GM21515 (cell line): ENCODE results near the gene TRPM3.

ENCODE experiments used
- ATAC-seq: cut with Tn5 transposase; IDR thresholded peaks from one replicate; pipeline ENCODE4 v1.9.1; 2021; ENCODE audit not compliant: unreplicated experiment

TRPM3 gene

GRCh38 chr9:71098801-71099200 lies 22.6 kb downstream of the TRPM3 start:
- ATAC-seq, result no peak

- ATAC-seq, result no peak
Measured at GRCh38 chr9:71097671-71098070, 23.8 kb downstream of the TRPM3 start.

GRCh38 chr9:71096421-71097108 lies 24.9 kb downstream of the TRPM3 start:
- no peak for ATAC-seq

- ATAC-seq, result no peak
Measured at GRCh38 chr9:71094708-71095251, 26.6 kb downstream of the TRPM3 start.

- ATAC-seq, result no peak
Measured at GRCh38 chr9:71090896-71091295, 30.5 kb downstream of the TRPM3 start.

GRCh38 chr9:71079451-71079850 lies 42.0 kb downstream of the TRPM3 start:
- no peak for ATAC-seq

- no peak for ATAC-seq
Measured at GRCh38 chr9:71076096-71076495, 45.3 kb downstream of the TRPM3 start.

GRCh38 chr9:71073494-71073893 lies 47.9 kb downstream of the TRPM3 start:
- ATAC-seq, result no peak

GRCh38 chr9:71072587-71072986 lies 48.8 kb downstream of the TRPM3 start:
- ATAC-seq, result no peak

GRCh38 chr9:71071633-71072032 lies 49.8 kb downstream of the TRPM3 start:
- no peak for ATAC-seq

GRCh38 chr9:71058660-71059059 lies 62.8 kb downstream of the TRPM3 start:
- ATAC-seq, result no peak

- ATAC-seq, result no peak
Measured at GRCh38 chr9:71052287-71052686, 69.1 kb downstream of the TRPM3 start.

- ATAC-seq, result no peak
Measured at GRCh38 chr9:71048280-71048679, 73.1 kb downstream of the TRPM3 start.

GRCh38 chr9:71042448-71042990 lies 78.9 kb downstream of the TRPM3 start:
- no peak for ATAC-seq

GRCh38 chr9:71037521-71037920 lies 83.9 kb downstream of the TRPM3 start:
- no peak for ATAC-seq

- ATAC-seq, result no peak
Measured at GRCh38 chr9:71036501-71036900, 84.9 kb downstream of the TRPM3 start.

GRCh38 chr9:71032779-71033178 lies 88.6 kb downstream of the TRPM3 start:
- no peak for ATAC-seq

GRCh38 chr9:71025728-71026127 lies 95.7 kb downstream of the TRPM3 start:
- no peak for ATAC-seq

- ATAC-seq, result no peak
Measured at GRCh38 chr9:71025201-71025600, 96.2 kb downstream of the TRPM3 start.

- no peak for ATAC-seq
Measured at GRCh38 chr9:71010258-71010657, 111.2 kb downstream of the TRPM3 start.

GRCh38 chr9:71005456-71005855 lies 116.0 kb downstream of the TRPM3 start:
- no peak for ATAC-seq

GRCh38 chr9:71004196-71004595 lies 117.2 kb downstream of the TRPM3 start:
- ATAC-seq, result no peak

GRCh38 chr9:71003346-71003745 lies 118.1 kb downstream of the TRPM3 start:
- ATAC-seq, result no peak
